GM21825 (cell line): Measurements from ENCODE around the gene TIGD2.

Source experiments
- ATAC-seq: cut with Tn5 transposase; IDR thresholded peaks from one replicate; pipeline ENCODE4 v1.9.1; 2021; ENCODE audit warnings: mild to moderate bottlenecking, moderate library complexity; ENCODE audit not compliant: unreplicated experiment

The TIGD2 gene

GRCh38 chr4:89110986-89111832, at the start of gene TIGD2:
Gene TIGD2 (plus strand): TSS chr4:89111533. CDS start chr4:89112975, 1,442 bp downstream.
- ATAC-seq = peak; percentile 89

GRCh38 chr4:89064848-89065247, 46.5 kb upstream of the TIGD2 start:
- ATAC-seq = no peak

- no peak for ATAC-seq
Observed at GRCh38 chr4:89067417-89067816, 43.9 kb upstream of the TIGD2 start.

- ATAC-seq = peak; percentile 85
Observed at GRCh38 chr4:89069481-89069880, 41.9 kb upstream of the TIGD2 start.

- no peak for ATAC-seq
Observed at GRCh38 chr4:89070041-89070440, 41.3 kb upstream of the TIGD2 start.

GRCh38 chr4:89071311-89071710, 40.0 kb upstream of the TIGD2 start:
- ATAC-seq = no peak

GRCh38 chr4:89072921-89073320, 38.4 kb upstream of the TIGD2 start:
- no peak for ATAC-seq

GRCh38 chr4:89077761-89078160, 33.6 kb upstream of the TIGD2 start:
- ATAC-seq = no peak

GRCh38 chr4:89078300-89078699, 33.0 kb upstream of the TIGD2 start:
- ATAC-seq = no peak

GRCh38 chr4:89099034-89099433, 12.3 kb upstream of the TIGD2 start:
- no peak for ATAC-seq

GRCh38 chr4:89099471-89099870, 11.9 kb upstream of the TIGD2 start:
- ATAC-seq = no peak

- ATAC-seq = peak; percentile 17
Observed at GRCh38 chr4:89100853-89101252, 10.5 kb upstream of the TIGD2 start.

- ATAC-seq = peak; percentile 91
Observed at GRCh38 chr4:89101256-89102161, 9.8 kb upstream of the TIGD2 start.

- ATAC-seq = no peak
Observed at GRCh38 chr4:89105726-89106125, 5.6 kb upstream of the TIGD2 start.

- no peak for ATAC-seq
Observed at GRCh38 chr4:89108091-89108490, 3.2 kb upstream of the TIGD2 start.

- ATAC-seq = no peak
Observed at GRCh38 chr4:89109841-89110540, 1.3 kb upstream of the TIGD2 start.

GRCh38 chr4:89110541-89110985, 770 bp upstream of the TIGD2 start:
- no peak for ATAC-seq

GRCh38 chr4:89111833-89112563, 665 bp downstream of the TIGD2 start:
- ATAC-seq = no peak

- no peak for ATAC-seq
Observed at GRCh38 chr4:89113415-89113814, 2.1 kb downstream of the TIGD2 start.

GRCh38 chr4:89114100-89114499, 2.8 kb downstream of the TIGD2 start:
- ATAC-seq = peak; percentile 18
